IMR-90 (cell line): ENCODE data around the gene HSD3B2.

Experiments
- CEBPB ChIP-seq: IDR thresholded peaks from 2 replicates; pipeline ENCODE4 v1.6.1; 2012; ENCODE audit warnings: low read depth, low read length, improper control_type of control experiment
- MXI1 ChIP-seq: IDR thresholded peaks from 2 replicates; pipeline ENCODE4 v1.6.1; 2012; ENCODE audit warnings: low read depth, mild to moderate bottlenecking, low read length, moderate library complexity, borderline replicate concordance
- POLR2A ChIP-seq: IDR thresholded peaks from 2 replicates; pipeline ENCODE4 v1.6.1; 2012; ENCODE audit warnings: mild to moderate bottlenecking, low read depth, low read length
- RCOR1 ChIP-seq: IDR thresholded peaks from 2 replicates; pipeline ENCODE4 v1.6.1; 2012; ENCODE audit warnings: mild to moderate bottlenecking, low read length, improper control_type of control experiment; ENCODE audit not compliant: insufficient replicate concordance
- TF ChIP-seq, protein P1 (sequence below): conservative IDR thresholded peaks from 2 replicates; pipeline ENCODE4 v1.5.1; 2012; ENCODE audit warnings: mild to moderate bottlenecking, low read depth, low read length, improper control_type of control experiment

DNA sequence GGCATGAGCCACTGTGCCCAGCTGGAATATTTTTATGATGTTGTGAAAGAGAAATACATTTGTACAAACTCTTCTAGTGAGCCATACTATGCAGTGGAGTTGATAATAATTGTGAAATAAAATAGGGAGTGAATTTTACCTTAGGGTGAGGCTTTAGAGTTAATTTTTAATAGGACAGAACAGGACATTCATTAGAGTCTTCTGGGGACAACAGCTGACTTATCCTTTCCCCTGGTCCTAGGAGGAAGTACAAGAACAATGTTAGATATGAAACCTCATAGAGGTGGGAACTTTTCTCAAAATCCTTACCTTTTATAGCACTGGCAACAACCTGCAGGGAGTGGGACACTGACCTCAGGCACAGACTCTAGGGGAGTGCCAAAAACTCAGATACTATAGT lies 24.4 kb upstream of the HSD3B2 start:
- TF ChIP-seq POLR2A (no peak), MXI1 (no peak), RCOR1 (no peak), CEBPB (no peak)
- TF ChIP-seq, protein P1, sequence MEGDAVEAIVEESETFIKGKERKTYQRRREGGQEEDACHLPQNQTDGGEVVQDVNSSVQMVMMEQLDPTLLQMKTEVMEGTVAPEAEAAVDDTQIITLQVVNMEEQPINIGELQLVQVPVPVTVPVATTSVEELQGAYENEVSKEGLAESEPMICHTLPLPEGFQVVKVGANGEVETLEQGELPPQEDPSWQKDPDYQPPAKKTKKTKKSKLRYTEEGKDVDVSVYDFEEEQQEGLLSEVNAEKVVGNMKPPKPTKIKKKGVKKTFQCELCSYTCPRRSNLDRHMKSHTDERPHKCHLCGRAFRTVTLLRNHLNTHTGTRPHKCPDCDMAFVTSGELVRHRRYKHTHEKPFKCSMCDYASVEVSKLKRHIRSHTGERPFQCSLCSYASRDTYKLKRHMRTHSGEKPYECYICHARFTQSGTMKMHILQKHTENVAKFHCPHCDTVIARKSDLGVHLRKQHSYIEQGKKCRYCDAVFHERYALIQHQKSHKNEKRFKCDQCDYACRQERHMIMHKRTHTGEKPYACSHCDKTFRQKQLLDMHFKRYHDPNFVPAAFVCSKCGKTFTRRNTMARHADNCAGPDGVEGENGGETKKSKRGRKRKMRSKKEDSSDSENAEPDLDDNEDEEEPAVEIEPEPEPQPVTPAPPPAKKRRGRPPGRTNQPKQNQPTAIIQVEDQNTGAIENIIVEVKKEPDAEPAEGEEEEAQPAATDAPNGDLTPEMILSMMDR: no peak
